Parathyroid adenoma (tissue), 2 donors: ENCODE measurements around the gene ADGRG6.

Experiments used
- H2AFZ ChIP-seq: fragments of 300-600 bp; sonication (generic); one replicate; pipeline ENCODE4 v1.7.0; 2017; ENCODE audit warnings: antibody characterized with exemption, mild to moderate bottlenecking
- H3K27ac ChIP-seq: fragments of 300-600 bp; sonication (generic); one replicate; pipeline ENCODE4 v1.7.0; 2017
- H3K27me3 ChIP-seq: fragments of 300-600 bp; sonication (generic); one replicate; pipeline ENCODE4 v1.7.0; 2017; ENCODE audit warnings: low read length; ENCODE audit not compliant: control insufficient read depth, insufficient read depth
- H3K36me3 ChIP-seq: fragments of 300-600 bp; sonication (generic); one replicate; pipeline ENCODE4 v1.7.0; 2017; ENCODE audit warnings: low read length; ENCODE audit not compliant: control insufficient read depth, insufficient read depth
- H3K4me1 ChIP-seq: fragments of 300-600 bp; sonication (generic); one replicate; pipeline ENCODE4 v1.7.0; 2017; ENCODE audit warnings: control low read depth
- H3K4me2 ChIP-seq: fragments of 300-600 bp; sonication (generic); one replicate; pipeline ENCODE4 v1.7.0; 2017; ENCODE audit warnings: low read length
- H3K4me3 ChIP-seq: fragments of 300-600 bp; sonication (generic); one replicate; pipeline ENCODE4 v1.7.0; 2017; ENCODE audit warnings: low read depth, low read length
- H3K79me2 ChIP-seq: fragments of 300-600 bp; sonication (generic); one replicate; pipeline ENCODE4 v1.7.0; 2017; ENCODE audit warnings: control low read depth
- H3K9ac ChIP-seq: fragments of 300-600 bp; sonication (generic); one replicate; pipeline ENCODE4 v1.7.0; 2017; ENCODE audit warnings: mild to moderate bottlenecking
- H3K9me3 ChIP-seq: fragments of 300-600 bp; sonication (generic); one replicate; pipeline ENCODE4 v1.7.0; 2017; ENCODE audit warnings: low read length; ENCODE audit not compliant: control insufficient read depth
- TF ChIP-seq, protein P1 (sequence below): fragments of 300-600 bp; sonication (generic); IDR thresholded peaks from one replicate; pipeline ENCODE4 v1.7.0; 2017; ENCODE audit warnings: antibody characterized with exemption, mild to moderate bottlenecking
- donor health status: primary hyperparathyroidism.

Gene ADGRG6

DNA sequence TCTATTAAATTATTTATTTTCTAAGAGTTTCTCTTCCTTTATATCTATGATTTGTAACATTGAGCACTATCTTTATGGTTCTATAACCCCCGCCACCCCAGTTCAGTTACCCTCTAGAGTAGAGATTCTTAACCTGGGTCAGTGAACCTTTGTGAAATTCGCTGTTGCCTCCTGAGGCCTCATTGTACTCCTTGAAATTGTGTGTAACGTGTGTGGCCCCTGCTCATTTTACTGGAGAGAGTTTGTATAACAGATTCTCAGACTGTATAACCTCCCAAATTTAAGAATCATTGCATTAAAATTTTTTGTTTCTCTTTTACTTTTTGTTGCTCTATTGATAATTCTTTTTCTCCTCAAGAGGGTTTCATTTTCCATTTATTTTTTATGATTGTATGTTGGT lies 65.3 kb downstream of the ADGRG6 start:
- Histone ChIP-seq H3K9ac (no peak overlapping the region), H3K27ac (no peak overlapping the region)

DNA sequence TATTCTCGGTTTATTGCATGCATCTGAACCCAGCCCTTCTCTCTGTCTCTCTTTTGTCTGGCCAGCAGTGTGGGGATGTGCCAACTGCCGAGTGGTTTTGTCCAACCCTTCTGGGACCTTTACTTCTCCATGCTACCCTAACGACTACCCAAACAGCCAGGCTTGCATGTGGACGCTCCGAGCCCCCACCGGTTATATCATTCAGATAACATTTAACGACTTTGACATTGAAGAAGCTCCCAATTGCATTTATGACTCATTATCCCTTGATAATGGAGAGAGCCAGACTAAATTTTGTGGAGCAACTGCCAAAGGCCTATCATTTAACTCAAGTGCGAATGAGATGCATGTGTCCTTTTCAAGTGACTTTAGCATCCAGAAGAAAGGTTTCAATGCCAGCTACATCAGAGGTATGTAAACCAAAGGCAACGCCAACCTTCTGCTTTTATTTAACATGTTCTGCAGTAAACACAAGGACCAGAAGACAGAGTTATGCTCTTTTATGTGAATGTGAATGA lies 65.8 kb downstream of the ADGRG6 start:
- Histone ChIP-seq H3K4me1 (no peaks in the 10 kb centered on the region), H3K9me3 (no peaks in the 10 kb centered on the region), H3K27ac (no peak overlapping the region), H3K9ac (no peak overlapping the region), H3K79me2 (no peaks in the 10 kb centered on the region), H2AFZ (no peak overlapping the region), H3K36me3 (no peaks in the 10 kb centered on the region), H3K4me2 (no peak overlapping the region), H3K27me3 (no peaks in the 10 kb centered on the region), H3K4me3 (no peak overlapping the region)
- TF ChIP-seq, protein P1, sequence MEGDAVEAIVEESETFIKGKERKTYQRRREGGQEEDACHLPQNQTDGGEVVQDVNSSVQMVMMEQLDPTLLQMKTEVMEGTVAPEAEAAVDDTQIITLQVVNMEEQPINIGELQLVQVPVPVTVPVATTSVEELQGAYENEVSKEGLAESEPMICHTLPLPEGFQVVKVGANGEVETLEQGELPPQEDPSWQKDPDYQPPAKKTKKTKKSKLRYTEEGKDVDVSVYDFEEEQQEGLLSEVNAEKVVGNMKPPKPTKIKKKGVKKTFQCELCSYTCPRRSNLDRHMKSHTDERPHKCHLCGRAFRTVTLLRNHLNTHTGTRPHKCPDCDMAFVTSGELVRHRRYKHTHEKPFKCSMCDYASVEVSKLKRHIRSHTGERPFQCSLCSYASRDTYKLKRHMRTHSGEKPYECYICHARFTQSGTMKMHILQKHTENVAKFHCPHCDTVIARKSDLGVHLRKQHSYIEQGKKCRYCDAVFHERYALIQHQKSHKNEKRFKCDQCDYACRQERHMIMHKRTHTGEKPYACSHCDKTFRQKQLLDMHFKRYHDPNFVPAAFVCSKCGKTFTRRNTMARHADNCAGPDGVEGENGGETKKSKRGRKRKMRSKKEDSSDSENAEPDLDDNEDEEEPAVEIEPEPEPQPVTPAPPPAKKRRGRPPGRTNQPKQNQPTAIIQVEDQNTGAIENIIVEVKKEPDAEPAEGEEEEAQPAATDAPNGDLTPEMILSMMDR, result no peak

More for the DNA sequence above, 65.3 kb downstream of the ADGRG6 start:
- Histone ChIP-seq H3K4me2 (no peak overlapping the region), H3K36me3 (no peaks in the 10 kb centered on the region), H3K4me1 (no peaks in the 10 kb centered on the region), H2AFZ (no peak overlapping the region), H3K4me3 (no peak overlapping the region), H3K27me3 (no peaks in the 10 kb centered on the region), H3K79me2 (no peaks in the 10 kb centered on the region), H3K9me3 (no peaks in the 10 kb centered on the region)
- TF ChIP-seq, protein P1, result no peak

DNA sequence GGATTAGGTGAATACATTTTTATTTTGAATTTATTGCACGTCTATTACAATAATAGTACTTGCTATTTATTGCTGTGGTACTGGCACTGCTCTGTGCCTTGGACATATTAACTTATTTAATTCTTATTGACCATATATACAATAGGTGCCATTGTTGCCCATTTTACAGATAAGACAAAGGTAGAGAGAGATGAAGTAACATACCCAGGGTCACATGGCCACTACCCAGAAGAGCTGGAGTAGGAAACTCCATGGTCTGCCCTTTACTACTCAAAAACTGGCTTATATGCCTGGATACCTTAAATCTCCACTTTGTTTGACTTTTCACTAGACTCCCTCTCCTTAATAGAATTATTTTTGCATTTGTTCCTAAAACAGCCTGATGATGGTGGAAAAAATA lies 67.5 kb downstream of the ADGRG6 start:
- Histone ChIP-seq H2AFZ (no peak overlapping the region), H3K9me3 (no peaks in the 10 kb centered on the region), H3K27ac (no peak overlapping the region), H3K9ac (no peak overlapping the region), H3K4me2 (no peak overlapping the region), H3K27me3 (no peaks in the 10 kb centered on the region), H3K36me3 (no peaks in the 10 kb centered on the region), H3K79me2 (no peaks in the 10 kb centered on the region), H3K4me3 (no peak overlapping the region), H3K4me1 (no peaks in the 10 kb centered on the region)
- TF ChIP-seq, protein P1, result no peak

DNA sequence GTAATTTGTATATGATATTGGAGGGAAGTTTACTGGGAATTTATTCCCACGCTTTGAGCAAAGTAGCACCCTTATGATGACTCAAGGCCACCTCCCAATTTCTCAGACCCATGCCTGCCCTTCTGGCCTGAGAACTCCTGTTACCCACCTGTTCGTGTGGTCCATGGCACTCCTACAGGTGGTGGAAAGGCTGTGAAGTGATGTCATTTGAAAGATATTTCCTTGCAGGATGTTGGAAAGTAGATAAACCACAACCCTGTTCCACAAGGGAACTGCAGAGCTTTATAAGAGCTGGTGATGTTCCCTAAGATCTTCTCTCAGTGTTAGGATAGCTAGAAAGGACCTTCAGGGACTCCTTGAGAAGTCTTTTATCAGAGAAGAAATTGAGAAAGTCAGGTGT lies 70.5 kb downstream of the ADGRG6 start:
- no peaks in the 10 kb centered on the region for H3K27me3 ChIP-seq
- H3K4me1 ChIP-seq, result no peaks in the 10 kb centered on the region
- no peak overlapping the region for H3K4me2 ChIP-seq
- TF ChIP-seq, protein P1, result no peak
- H3K79me2 ChIP-seq, result no peaks in the 10 kb centered on the region
- no peak overlapping the region for H3K27ac ChIP-seq
- no peak overlapping the region for H2AFZ ChIP-seq
- no peak overlapping the region for H3K9ac ChIP-seq
- no peaks in the 10 kb centered on the region for H3K9me3 ChIP-seq
- no peak overlapping the region for H3K4me3 ChIP-seq
- H3K36me3 ChIP-seq, result no peaks in the 10 kb centered on the region

DNA sequence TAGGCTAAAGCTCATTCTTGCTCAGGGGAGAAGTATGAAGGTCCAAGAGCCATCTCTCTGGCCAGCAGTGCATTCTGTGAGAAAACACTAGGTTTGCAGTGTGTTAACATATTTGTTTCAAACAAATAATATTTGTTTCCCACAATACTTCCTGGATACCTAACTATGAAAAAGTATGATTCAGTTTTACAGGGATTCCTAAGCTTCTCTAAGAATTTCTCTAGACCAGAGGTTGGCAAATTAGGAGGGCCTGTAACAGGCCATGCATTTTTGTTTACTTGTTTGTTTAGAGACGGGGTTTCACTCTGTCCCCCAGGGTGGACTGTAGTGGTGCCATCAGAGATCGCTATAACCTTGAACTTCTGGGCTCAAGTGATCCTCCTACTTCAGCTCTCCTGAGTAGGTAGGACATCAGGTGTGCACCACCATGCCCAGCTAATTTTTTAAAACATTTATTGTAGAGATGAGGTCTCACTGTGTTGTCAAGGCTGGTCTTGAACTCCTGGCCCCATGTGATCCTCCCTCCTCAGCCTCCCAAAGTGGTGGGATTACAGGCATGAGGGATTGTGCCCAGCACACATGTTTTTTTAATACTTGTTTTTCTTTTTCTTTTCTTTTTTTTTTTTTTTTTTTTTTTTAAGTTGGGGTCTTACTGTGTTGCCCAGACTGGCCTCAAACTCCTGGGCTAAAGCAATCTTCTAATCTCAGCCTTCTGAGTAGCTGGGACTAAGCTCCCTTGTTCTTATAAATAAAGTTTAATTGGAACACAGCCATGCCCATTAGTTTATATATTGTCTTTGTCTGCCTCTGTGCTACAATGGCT lies 71.7 kb downstream of the ADGRG6 start:
- no peak overlapping the region for H3K9ac ChIP-seq
- H3K27me3 ChIP-seq, result no peaks in the 10 kb centered on the region
- no peak overlapping the region for H3K4me3 ChIP-seq
- no peak overlapping the region for H2AFZ ChIP-seq
- H3K36me3 ChIP-seq, result no peaks in the 10 kb centered on the region
- TF ChIP-seq, protein P1, result no peak
- no peaks in the 10 kb centered on the region for H3K9me3 ChIP-seq
- no peak overlapping the region for H3K27ac ChIP-seq
- no peaks in the 10 kb centered on the region for H3K79me2 ChIP-seq
- no peak overlapping the region for H3K4me2 ChIP-seq
- no peaks in the 10 kb centered on the region for H3K4me1 ChIP-seq
